Measurements from ENCODE around the gene RASAL2.

Gene RASAL2

GRCh38 chr1:178143730-178144690 is 50.1 kb downstream of the RASAL2 start:
- Histone ChIP-seq H3K9ac (ENCODE audit: low read depth, low read length) (no peak overlapping the region), H3K36me3 (ENCODE audit: insufficient read depth, low read length) (no peaks in the 10 kb centered on the region), H3K4me1 (ENCODE audit: insufficient read depth, low read length) (peaks cover 10% of the 10 kb centered on the region; the same call in 1 of the 2 replicates), H3K9me3 (ENCODE audit: control insufficient read depth, insufficient read depth, low read length) (no peaks in the 10 kb centered on the region)

GRCh38 chr1:178145605-178146004 is 51.7 kb downstream of the RASAL2 start:
- peaks cover 10% of the 10 kb centered on the region; the same call in 1 of the 2 replicates for H3K4me1 ChIP-seq (ENCODE audit: insufficient read depth, low read length)
- no peaks in the 10 kb centered on the region for H3K36me3 ChIP-seq (ENCODE audit: insufficient read depth, low read length)
- no peaks in the 10 kb centered on the region for H3K9me3 ChIP-seq (ENCODE audit: control insufficient read depth, insufficient read depth, low read length)
- H3K9ac ChIP-seq (ENCODE audit: low read depth, low read length), result no peak overlapping the region

DNA sequence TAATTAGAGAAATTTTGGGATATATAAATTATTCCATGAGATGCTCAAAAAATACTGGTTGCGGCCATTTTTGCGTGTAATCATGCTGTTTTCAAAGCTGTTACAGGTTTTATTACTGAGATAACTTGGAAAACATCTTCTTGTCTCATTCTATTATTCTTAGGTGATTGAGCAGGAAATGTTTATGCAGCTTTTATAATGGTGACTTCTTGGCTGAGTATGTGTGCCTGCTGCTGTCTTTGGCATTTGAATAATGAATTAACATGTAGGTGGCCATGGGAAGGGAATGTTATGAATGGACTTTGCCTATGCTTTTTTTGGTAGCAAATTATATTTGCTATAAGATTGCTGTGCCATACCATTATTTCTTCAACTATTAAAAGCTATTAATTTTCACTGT is 52.5 kb downstream of the RASAL2 start:
- no peaks in the 10 kb centered on the region for H3K36me3 ChIP-seq (ENCODE audit: insufficient read depth, low read length)

DNA sequence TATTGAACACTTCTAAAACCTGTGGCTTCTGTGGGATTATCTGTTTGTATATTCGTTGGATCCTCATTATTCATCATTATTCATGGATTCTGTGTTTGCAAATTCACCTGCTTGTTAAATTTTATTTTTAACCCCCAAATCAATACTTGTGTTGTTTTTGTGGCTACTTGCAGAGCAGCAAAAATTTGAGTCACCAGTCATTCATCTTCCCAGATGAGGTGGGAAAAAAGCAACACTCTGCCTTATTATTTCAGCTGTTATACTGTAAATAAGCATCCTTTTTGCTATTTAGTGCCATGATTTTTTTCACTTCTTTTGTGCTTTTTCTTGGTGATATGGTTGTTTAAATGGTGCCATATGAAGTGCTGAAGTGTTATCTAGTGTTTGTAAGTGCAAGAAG is 56.7 kb downstream of the RASAL2 start:
- Histone ChIP-seq H3K9me3 (ENCODE audit: control insufficient read depth, insufficient read depth, low read length) (no peaks in the 10 kb centered on the region), H3K9ac (ENCODE audit: low read depth, low read length) (no peak overlapping the region), H3K4me1 (ENCODE audit: insufficient read depth, low read length) (peaks cover 13% of the 10 kb centered on the region; the same call in 1 of the 2 replicates), H3K36me3 (ENCODE audit: insufficient read depth, low read length) (no peaks in the 10 kb centered on the region)

More for the DNA sequence above, 52.5 kb downstream of the RASAL2 start:
- Histone ChIP-seq H3K9ac (ENCODE audit: low read depth, low read length) (no peak overlapping the region), H3K4me1 (ENCODE audit: insufficient read depth, low read length) (peaks cover 10% of the 10 kb centered on the region; the same call in 1 of the 2 replicates), H3K9me3 (ENCODE audit: control insufficient read depth, insufficient read depth, low read length) (no peaks in the 10 kb centered on the region)

DNA sequence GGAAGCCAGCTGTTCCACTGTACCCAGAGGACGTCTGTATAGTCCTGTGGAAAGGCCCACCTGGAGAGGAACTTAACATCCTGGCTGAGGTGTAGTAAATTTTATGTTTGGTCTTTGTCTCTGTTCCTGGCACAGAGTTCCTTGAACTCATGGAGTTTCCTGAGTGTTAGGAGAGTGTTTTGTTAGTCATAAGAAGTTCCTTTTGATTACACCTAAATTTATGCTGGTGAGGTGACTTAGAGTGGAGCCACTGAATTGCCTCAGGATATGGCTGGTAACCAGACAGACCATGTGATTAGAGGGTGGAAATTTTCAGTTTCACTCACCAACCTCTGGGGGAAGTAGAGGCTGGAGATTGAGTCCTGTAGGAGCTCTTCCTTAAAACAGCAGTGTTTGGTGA is 57.9 kb downstream of the RASAL2 start:
- Histone ChIP-seq H3K9me3 (ENCODE audit: control insufficient read depth, insufficient read depth, low read length) (no peaks in the 10 kb centered on the region), H3K4me1 (ENCODE audit: insufficient read depth, low read length) (peaks cover 5% of the 10 kb centered on the region; the same call in 1 of the 2 replicates), H3K36me3 (ENCODE audit: insufficient read depth, low read length) (no peaks in the 10 kb centered on the region), H3K9ac (ENCODE audit: low read depth, low read length) (no peak overlapping the region)

- no peak overlapping the region for H3K9ac ChIP-seq (ENCODE audit: low read depth, low read length)
- peaks cover 5% of the 10 kb centered on the region; the same call in 1 of the 2 replicates for H3K4me1 ChIP-seq (ENCODE audit: insufficient read depth, low read length)
- H3K9me3 ChIP-seq (ENCODE audit: control insufficient read depth, insufficient read depth, low read length), result no peaks in the 10 kb centered on the region
Measured at GRCh38 chr1:178155481-178156255, 61.8 kb downstream of the RASAL2 start.

DNA sequence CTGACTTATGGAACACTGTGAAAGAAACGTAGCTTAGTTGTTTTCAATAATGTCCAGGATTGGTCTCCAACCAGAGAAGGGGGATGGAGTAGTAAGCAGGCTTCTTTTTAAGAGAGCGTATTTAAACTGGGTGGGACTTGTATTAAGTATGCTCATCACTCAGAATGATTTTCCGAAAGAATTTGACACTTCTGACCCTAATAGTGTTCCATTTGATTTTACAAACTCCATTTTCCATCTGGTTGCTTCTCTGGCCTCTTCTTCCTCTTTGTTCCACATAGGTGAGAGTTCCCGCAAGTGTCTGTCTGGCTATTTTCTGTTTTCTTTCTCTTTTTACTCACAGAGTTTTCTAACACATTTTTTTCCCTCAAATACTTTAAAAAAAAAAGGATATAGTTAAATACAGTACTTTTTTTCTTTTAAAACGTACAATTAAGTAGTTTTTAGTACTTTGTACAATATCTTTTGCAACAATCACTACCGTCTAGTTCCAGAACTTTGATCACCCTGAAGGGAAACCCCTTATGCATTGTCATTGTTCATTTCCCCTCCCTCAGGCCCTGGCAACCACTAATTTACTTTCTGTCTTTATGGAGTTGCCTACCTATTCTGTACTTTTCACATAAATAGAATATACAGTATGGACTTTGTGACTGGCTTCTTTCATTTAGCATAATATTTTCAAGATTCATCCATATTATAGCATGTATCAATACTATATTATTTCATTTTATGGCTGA is 67.0 kb downstream of the RASAL2 start:
- H3K4me1 ChIP-seq (ENCODE audit: insufficient read depth, low read length), result no peaks in the 10 kb centered on the region
- H3K9ac ChIP-seq (ENCODE audit: low read depth, low read length), result no peak overlapping the region

More at GRCh38 chr1:178155481-178156255, 61.8 kb downstream of the RASAL2 start:
- H3K36me3 ChIP-seq (ENCODE audit: insufficient read depth, low read length), result no peaks in the 10 kb centered on the region

DNA sequence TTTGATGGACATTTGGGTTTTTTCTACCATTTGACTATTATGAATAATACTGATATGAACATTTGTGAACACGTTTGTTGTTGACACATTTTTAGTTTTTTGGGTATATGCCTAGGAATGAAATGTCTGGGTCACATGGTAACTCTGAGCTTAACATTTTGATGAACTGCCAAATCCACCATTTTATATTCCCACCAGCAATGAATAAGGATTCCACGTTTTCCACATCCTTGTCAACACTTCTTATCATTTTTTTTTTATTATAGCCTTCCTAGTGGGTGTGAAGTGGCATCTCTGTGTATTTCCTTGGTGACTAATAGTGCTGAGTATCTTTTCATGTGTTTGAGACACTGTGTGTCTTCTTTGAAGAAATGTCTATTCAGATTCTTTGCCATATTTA is 67.6 kb downstream of the RASAL2 start:
- Histone ChIP-seq H3K36me3 (ENCODE audit: insufficient read depth, low read length) (no peaks in the 10 kb centered on the region), H3K4me1 (ENCODE audit: insufficient read depth, low read length) (no peaks in the 10 kb centered on the region), H3K9me3 (ENCODE audit: control insufficient read depth, insufficient read depth, low read length) (no peaks in the 10 kb centered on the region), H3K9ac (ENCODE audit: low read depth, low read length) (no peak overlapping the region)

More for the DNA sequence above, 67.0 kb downstream of the RASAL2 start:
- Histone ChIP-seq H3K36me3 (ENCODE audit: insufficient read depth, low read length) (no peaks in the 10 kb centered on the region), H3K9me3 (ENCODE audit: control insufficient read depth, insufficient read depth, low read length) (no peaks in the 10 kb centered on the region)

GRCh38 chr1:178165196-178165595 is 71.3 kb downstream of the RASAL2 start:
- Histone ChIP-seq H3K9me3 (ENCODE audit: control insufficient read depth, insufficient read depth, low read length) (no peaks in the 10 kb centered on the region), H3K36me3 (ENCODE audit: insufficient read depth, low read length) (no peaks in the 10 kb centered on the region), H3K9ac (ENCODE audit: low read depth, low read length) (no peak overlapping the region), H3K4me1 (ENCODE audit: insufficient read depth, low read length) (no peaks in the 10 kb centered on the region)

GRCh38 chr1:178166429-178167024 is 72.6 kb downstream of the RASAL2 start:
- no peaks in the 10 kb centered on the region for H3K9me3 ChIP-seq (ENCODE audit: control insufficient read depth, insufficient read depth, low read length)
- no peak overlapping the region for H3K9ac ChIP-seq (ENCODE audit: low read depth, low read length)
- no peaks in the 10 kb centered on the region for H3K4me1 ChIP-seq (ENCODE audit: insufficient read depth, low read length)
- H3K36me3 ChIP-seq (ENCODE audit: insufficient read depth, low read length), result no peaks in the 10 kb centered on the region

- Histone ChIP-seq H3K9ac (ENCODE audit: low read depth, low read length) (no peak overlapping the region), H3K4me1 (ENCODE audit: insufficient read depth, low read length) (peaks cover 6% of the 10 kb centered on the region; the same call in 1 of the 2 replicates), H3K9me3 (ENCODE audit: control insufficient read depth, insufficient read depth, low read length) (no peaks in the 10 kb centered on the region), H3K36me3 (ENCODE audit: insufficient read depth, low read length) (no peaks in the 10 kb centered on the region)
Measured at GRCh38 chr1:178168536-178168935, 74.6 kb downstream of the RASAL2 start.

- Histone ChIP-seq H3K9ac (ENCODE audit: low read depth, low read length) (no peak overlapping the region), H3K36me3 (ENCODE audit: insufficient read depth, low read length) (no peaks in the 10 kb centered on the region), H3K4me1 (ENCODE audit: insufficient read depth, low read length) (peaks cover 10% of the 10 kb centered on the region), H3K9me3 (ENCODE audit: control insufficient read depth, insufficient read depth, low read length) (no peaks in the 10 kb centered on the region)
Measured at GRCh38 chr1:178169649-178170048, 75.7 kb downstream of the RASAL2 start.

GRCh38 chr1:178172939-178173338 is 79.0 kb downstream of the RASAL2 start:
- Histone ChIP-seq H3K9ac (ENCODE audit: low read depth, low read length) (no peak overlapping the region), H3K9me3 (ENCODE audit: control insufficient read depth, insufficient read depth, low read length) (no peaks in the 10 kb centered on the region), H3K4me1 (ENCODE audit: insufficient read depth, low read length) (peaks cover 12% of the 10 kb centered on the region), H3K36me3 (ENCODE audit: insufficient read depth, low read length) (no peaks in the 10 kb centered on the region)

DNA sequence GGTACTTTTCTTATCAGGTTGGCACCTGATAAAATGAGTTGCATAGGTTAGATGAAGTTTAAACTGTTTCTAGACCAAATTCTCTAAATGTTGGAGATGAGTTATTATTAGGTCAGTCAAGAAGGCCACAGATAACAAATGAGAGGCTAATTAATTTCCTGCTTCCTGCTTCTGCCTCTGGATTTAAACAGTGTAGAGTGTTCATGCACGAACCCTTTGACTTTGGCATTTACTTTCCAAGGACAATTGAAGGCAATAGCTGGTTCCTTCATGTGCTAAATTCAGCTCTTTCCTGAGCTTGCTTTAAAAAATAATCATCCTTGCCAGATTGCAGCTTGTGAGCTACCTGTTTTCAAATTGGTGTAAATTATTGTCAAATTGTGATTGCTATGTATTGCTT is 80.6 kb downstream of the RASAL2 start:
- H3K9ac ChIP-seq (ENCODE audit: low read depth, low read length), result no peak overlapping the region
- H3K9me3 ChIP-seq (ENCODE audit: control insufficient read depth, insufficient read depth, low read length), result no peaks in the 10 kb centered on the region
- no peaks in the 10 kb centered on the region for H3K36me3 ChIP-seq (ENCODE audit: insufficient read depth, low read length)
- H3K4me1 ChIP-seq (ENCODE audit: insufficient read depth, low read length), result peaks cover 12% of the 10 kb centered on the region

Data from ES-I3 (cell line).